Right atrium auricular region (tissue), 2 donors: Measurements from ENCODE around the gene CHKB. TPM values are rescaled to one million over a fixed set of nuclear protein-coding genes. Genes with fewer than 3 reads are reported as not detected.

Experiments used
- DNase-seq: peaks from one replicate; pipeline ENCODE4 v3.0.0-alpha.2; 2019; ENCODE audit warnings: low spot score
- H3K27ac ChIP-seq, 2 donors: fragments of 200-600 bp; sonication (generic); 1 replicate in 1 of 2; 2 replicates in 1 of 2; pipeline ENCODE4 v1.5.1; 2016 to 2019
- H3K27me3 ChIP-seq, 2 donors: fragments of 200-600 bp; sonication (generic); one replicate each; pipeline versions ENCODE4 v1.5.1 to v1.6.0; 2017 to 2019
- H3K36me3 ChIP-seq: fragments of 200-600 bp; sonication (generic); one replicate; pipeline ENCODE4 v1.5.1; 2016
- H3K4me1 ChIP-seq, 2 donors: fragments of 200-600 bp; sonication (generic); one replicate each; pipeline versions ENCODE4 v1.5.1 to v1.6.0; 2017 to 2019
- H3K4me3 ChIP-seq, 2 donors: fragments of 200-600 bp; sonication (generic); 1 replicate in 1 of 2; 2 replicates in 1 of 2; pipeline ENCODE4 v1.5.1; 2017 to 2019; ENCODE audit warnings: mild to moderate bottlenecking in 1 of 2, moderate library complexity in 1 of 2
- H3K9me3 ChIP-seq, 2 donors: fragments of 200-600 bp; sonication (generic); one replicate each; pipeline ENCODE4 v1.5.1; 2019
- CTCF ChIP-seq, 2 donors: fragments of 200-600 bp; sonication (generic); IDR thresholded peaks; one replicate each; pipeline ENCODE4 v1.5.1; 2019; ENCODE audit warnings: antibody characterized with exemption in 2 of 2
- total RNA-seq, 2 donors: library from RNA; depleted of rRNA; stranded (reverse); fragments of >200 nt; gene quantifications; one replicate each; pipeline ENCODE4 v1.1.0, GENCODE V29; 2016

Gene CHKB
- total RNA-seq, 2 donors from 2014 or later: 25.1 to 29.5 TPM

GRCh38 chr22:50584106-50585096, 1.8 kb upstream of the CHKB start:
- no peak for TF ChIP-seq CTCF (IDR thresholded peaks at IDR 0.05)
- Histone ChIP-seq H3K4me3 (no peak overlapping the region), H3K9me3 (no peaks in the 10 kb centered on the region), H3K27me3 (no peaks in the 10 kb centered on the region), H3K27ac (no peak overlapping the region), H3K4me1 (peaks cover 0 to 25% of the 10 kb centered on the region in 2 donors), H3K36me3 (no peaks in the 10 kb centered on the region)
- no peak for DNase-seq

- no peaks in the 10 kb centered on the region for H3K36me3 ChIP-seq
- no peak for DNase-seq
These were observed 729 bp upstream of the CHKB start for GRCh38 chr22:50583294-50583861.

GRCh38 chr22:50581950-50582492, 628 bp downstream of the CHKB start:
- peak overlapping the region; percentile 69 to 85 for H3K4me3 ChIP-seq
- no peak for TF ChIP-seq CTCF (IDR thresholded peaks at IDR 0.05)
- no peaks in the 10 kb centered on the region for H3K36me3 ChIP-seq
- H3K27me3 ChIP-seq: no peaks in the 10 kb centered on the region
- H3K27ac ChIP-seq: peak overlapping the region; percentile 96 to 98
- no peaks in the 10 kb centered on the region for H3K9me3 ChIP-seq
- peaks cover 0 to 40% of the 10 kb centered on the region in 2 donors for H3K4me1 ChIP-seq
- no peak for DNase-seq

More at GRCh38 chr22:50583294-50583861, 729 bp upstream of the CHKB start:
- Histone ChIP-seq H3K27me3 (no peaks in the 10 kb centered on the region), H3K27ac (peak overlapping the region; percentile 96 to 98), H3K9me3 (no peaks in the 10 kb centered on the region), H3K4me3 (peak overlapping the region; percentile 69 to 85), H3K4me1 (peaks cover 0 to 36% of the 10 kb centered on the region in 2 donors)
- TF ChIP-seq CTCF (IDR thresholded peaks at IDR 0.05): no peak

- peak overlapping the region; percentile 69 to 85 for H3K4me3 ChIP-seq
- no peak for DNase-seq
- H3K27me3 ChIP-seq: no peaks in the 10 kb centered on the region
- no peak for TF ChIP-seq CTCF (IDR thresholded peaks at IDR 0.05)
- peaks cover 0 to 48% of the 10 kb centered on the region in 2 donors for H3K4me1 ChIP-seq
- H3K27ac ChIP-seq: peak overlapping the region; percentile 96 to 98
- peaks cover 3% of the 10 kb centered on the region for H3K36me3 ChIP-seq
- no peaks in the 10 kb centered on the region for H3K9me3 ChIP-seq
These were observed 1.4 kb downstream of the CHKB start for GRCh38 chr22:50581031-50581949.

GRCh38 chr22:50579752-50580151, 2.9 kb downstream of the CHKB start:
- DNase-seq: no peak
- no peaks in the 10 kb centered on the region for H3K9me3 ChIP-seq
- peaks cover 0 to 54% of the 10 kb centered on the region in 2 donors for H3K4me1 ChIP-seq
- no peak overlapping the region for H3K4me3 ChIP-seq
- no peaks in the 10 kb centered on the region for H3K27me3 ChIP-seq
- no peak for TF ChIP-seq CTCF (IDR thresholded peaks at IDR 0.05)
- peak overlapping the region; percentile 85 to 96 for H3K27ac ChIP-seq
- H3K36me3 ChIP-seq: peaks cover 15% of the 10 kb centered on the region
